Pancreas (tissue), 10 donors: ENCODE data around the gene CCDC190. TPM values are rescaled to one million over a fixed set of nuclear protein-coding genes. Genes with fewer than 3 reads are reported as not detected.

Source experiments
- ATAC-seq, 4 donors: fragments of 200-7000 bp; cut with Tn5 transposase; one replicate each; pipeline versions ENCODE4 v1.8.0 to v1.9.1; 2020; ENCODE audit warnings: mild to moderate bottlenecking in 4 of 4, moderate library complexity in 4 of 4
- DNase-seq, 6 donors: peaks; one replicate each; pipeline ENCODE4 v3.0.0-alpha.2; 2020
- FAIRE-seq: peaks from 2 replicates; lab custom pipeline; 2012; peaks lifted over from hg19 to GRCh38; lab: Jason Lieb, UNC
- H3K27ac ChIP-seq, 4 donors: fragments of 200-600 bp; sonication (generic); 1 replicate in 3 of 4; 2 replicates in 1 of 4; pipeline versions ENCODE4 v1.5.0 to v1.8.0; 2020
- H3K27me3 ChIP-seq, 4 donors: fragments of 200-600 bp; one replicate each; pipeline ENCODE4 v1.8.0; 2021
- H3K36me3 ChIP-seq, 3 donors: fragments of 200-600 bp; sonication (generic) in 1 of 3; one replicate each; pipeline versions ENCODE4 v1.5.0 to v1.8.0; 2020 to 2021
- H3K4me1 ChIP-seq, 3 donors: fragments of 200-600 bp; one replicate each; pipeline ENCODE4 v1.8.0; 2021
- H3K4me3 ChIP-seq, 4 donors: fragments of 200-600 bp; sonication (generic) in 2 of 4; one replicate each; pipeline versions ENCODE4 v1.5.0 to v1.8.0; 2020 to 2021
- H3K9me3 ChIP-seq, 4 donors: fragments of 200-600 bp; one replicate each; pipeline ENCODE4 v1.8.0; 2021
- WGBS, 2 donors: extraction: QIAGEN DNeasy Blood & Tissue Kit; methylation state at CpG; one replicate each; pipeline ENCODE4 v1.1.7; 2013; 5-methylcytosine and 5-hydroxymethylcytosine counted together
- intact Hi-C, 3 donors: fragments of 100-400 bp; cut with DNase I; formaldehyde crosslinking; loops; one replicate each; pipeline versions ENCODE4 v1.11.1 to v1.14.2; 2022
- polyA plus RNA-seq, 2 donors: library from polyadenylated mRNA; stranded (reverse); fragments of 200-250 nt; gene quantifications; one replicate each; pipeline ENCODE4 v1.2.3, GENCODE V29; 2013
- total RNA-seq, 6 donors: library from RNA; stranded (reverse); fragmentation: NEBNext Ultra II Directional in 4 of 6; extraction: Animal tissue kit (Norgen Biotek cat#: 25700) in 4 of 6; gene quantifications; one replicate each; pipeline versions ENCODE4 v1.2.1 to v1.2.4, GENCODE V29; 2021 to 2023
- TF ChIP-seq, protein P1 (sequence below), 4 donors: fragments of 200-600 bp; sonication (generic) in 3 of 4; IDR thresholded peaks; one replicate each; pipeline versions ENCODE4 v1.5.0 to v1.8.0; 2021; ENCODE audit warnings: antibody characterized with exemption in 4 of 4
- donor health status: healthy with polysubstance abuse.
- donor health status: DM: no; HTN: no; CAD: no; lungs with moderate emphysema.
- donor health status: DM: no; HTN: no; CAD: no.
- donor health status: control.
- donor health status: control.
- donor health status: Bipolar disorder and iron deficiency.
- donor health status: DM: yes; HTN: yes; CAD: no.
- donor health status: DM: no; HTN: no; CAD: no.
- donor health status: DM: no; HTN: no; CAD: no.
- donor health status: DM: yes; HTN: yes; CAD: no.

Gene CCDC190, protein sequence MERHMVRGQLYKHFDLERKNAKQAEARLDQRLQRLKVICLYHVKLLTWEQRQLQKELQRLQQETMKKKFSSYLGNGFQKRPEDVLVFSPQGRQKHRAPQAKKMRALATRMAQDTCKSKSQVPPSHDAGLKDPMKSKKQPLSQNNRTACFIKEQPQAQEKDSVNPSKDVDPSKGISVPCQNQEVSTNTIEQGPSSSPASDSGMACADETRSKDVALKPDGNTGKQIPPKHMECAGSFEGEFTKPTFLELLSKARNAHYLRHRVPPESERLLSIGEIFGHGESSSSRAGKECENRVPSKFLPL
- total RNA-seq (not detected), polyA plus RNA-seq (not detected)

DNA sequence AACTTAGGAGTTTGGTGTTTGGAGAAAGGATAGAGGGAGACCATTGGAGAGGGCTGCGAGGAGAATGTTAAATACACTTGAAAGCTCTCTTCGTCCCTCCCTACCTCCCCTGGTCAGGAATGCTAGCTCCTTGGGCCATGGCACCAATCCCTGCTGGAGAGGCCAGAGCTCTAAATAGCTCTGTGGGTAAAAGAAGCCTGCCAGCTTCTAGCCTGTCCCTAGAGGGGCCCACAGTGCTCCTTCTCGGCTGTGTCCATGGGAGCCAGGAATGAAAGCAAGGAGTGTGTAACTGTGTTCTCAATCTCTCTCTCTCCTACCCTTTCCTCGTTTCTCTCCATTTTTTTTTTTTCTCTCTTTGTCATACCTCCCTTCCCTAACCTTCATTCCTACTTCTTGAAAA, at the start of gene CCDC190:
Gene CCDC190 (minus strand): TSS at position 75 of the 400 bp plus-strand sequence. CDS start 1,529 bp downstream, outside the sequence.
- TF ChIP-seq, protein P1, sequence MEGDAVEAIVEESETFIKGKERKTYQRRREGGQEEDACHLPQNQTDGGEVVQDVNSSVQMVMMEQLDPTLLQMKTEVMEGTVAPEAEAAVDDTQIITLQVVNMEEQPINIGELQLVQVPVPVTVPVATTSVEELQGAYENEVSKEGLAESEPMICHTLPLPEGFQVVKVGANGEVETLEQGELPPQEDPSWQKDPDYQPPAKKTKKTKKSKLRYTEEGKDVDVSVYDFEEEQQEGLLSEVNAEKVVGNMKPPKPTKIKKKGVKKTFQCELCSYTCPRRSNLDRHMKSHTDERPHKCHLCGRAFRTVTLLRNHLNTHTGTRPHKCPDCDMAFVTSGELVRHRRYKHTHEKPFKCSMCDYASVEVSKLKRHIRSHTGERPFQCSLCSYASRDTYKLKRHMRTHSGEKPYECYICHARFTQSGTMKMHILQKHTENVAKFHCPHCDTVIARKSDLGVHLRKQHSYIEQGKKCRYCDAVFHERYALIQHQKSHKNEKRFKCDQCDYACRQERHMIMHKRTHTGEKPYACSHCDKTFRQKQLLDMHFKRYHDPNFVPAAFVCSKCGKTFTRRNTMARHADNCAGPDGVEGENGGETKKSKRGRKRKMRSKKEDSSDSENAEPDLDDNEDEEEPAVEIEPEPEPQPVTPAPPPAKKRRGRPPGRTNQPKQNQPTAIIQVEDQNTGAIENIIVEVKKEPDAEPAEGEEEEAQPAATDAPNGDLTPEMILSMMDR (IDR thresholded peaks at IDR 0.05): no peak
- DNase-seq (no peak), FAIRE-seq (no peak), ATAC-seq (peak in 1 of 4 donors; percentile 29)
- Histone ChIP-seq H3K9me3 (no peaks in the 10 kb centered on the region), H3K36me3 (no peaks in the 10 kb centered on the region), H3K27me3 (peaks cover 0 to 4% (median 0%) of the 10 kb centered on the region in 4 donors), H3K27ac (no peak within 1 kb of the TSS), H3K4me3 (no peak within 1 kb of the TSS), H3K4me1 (no peaks in the 10 kb centered on the region)
- 58 to 65% methylated on average over 4 of the region's 4 CpGs for WGBS, 2 donors
- intact Hi-C loops: no loop called here

DNA sequence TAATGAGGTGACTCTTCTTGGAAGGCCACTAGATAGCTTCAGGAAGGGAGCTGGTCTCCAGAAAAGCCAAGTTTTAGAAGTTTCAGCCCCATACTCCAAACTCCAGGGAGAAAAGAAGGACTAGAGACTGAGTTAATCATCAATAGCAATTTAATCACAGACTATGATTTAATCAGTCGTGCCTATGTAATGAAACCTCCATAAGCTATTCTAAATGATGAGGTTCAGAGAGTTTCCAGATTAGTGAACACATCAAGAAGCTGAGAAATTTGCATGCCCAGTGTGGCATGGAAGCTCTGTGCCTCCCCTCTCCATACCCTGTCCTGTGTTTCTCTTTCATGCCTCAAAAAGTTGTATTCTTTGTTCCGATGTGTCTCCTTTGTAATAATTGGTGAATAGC, 49.2 kb upstream of the CCDC190 start:
- no peak for DNase-seq
- no peak overlapping the region for H3K27ac ChIP-seq
- no peak for FAIRE-seq
- no peaks in the 10 kb centered on the region for H3K36me3 ChIP-seq
- no peak overlapping the region for H3K4me3 ChIP-seq
- TF ChIP-seq, protein P1 (IDR thresholded peaks at IDR 0.05): no peak
- 74 to 89% methylated on average over 2 of the region's 2 CpGs for WGBS, 2 donors
- no peaks in the 10 kb centered on the region for H3K4me1 ChIP-seq
- no peaks in the 10 kb centered on the region for H3K9me3 ChIP-seq
- intact Hi-C loops: no loop called here
- ATAC-seq: no peak
- H3K27me3 ChIP-seq: no peaks in the 10 kb centered on the region

DNA sequence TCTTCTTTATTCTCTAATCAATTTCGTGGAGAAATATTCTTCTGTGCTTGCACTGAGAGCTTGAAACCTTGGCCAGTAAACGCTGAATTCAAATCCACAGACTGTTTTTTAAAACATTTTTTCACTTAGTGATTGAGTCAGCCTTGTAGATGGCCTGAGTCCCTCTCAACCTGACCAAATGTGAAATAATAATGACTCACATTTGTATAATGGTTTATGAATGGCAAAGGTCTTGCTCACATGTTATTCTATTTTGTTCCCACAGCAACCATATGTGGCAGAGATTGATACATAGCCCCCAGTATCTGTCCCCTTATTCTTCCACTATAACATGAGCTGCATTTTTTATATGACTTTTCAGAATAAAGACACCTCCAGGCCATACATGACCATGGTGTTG, 47.8 kb upstream of the CCDC190 start:
- Histone ChIP-seq H3K9me3 (no peaks in the 10 kb centered on the region), H3K27me3 (no peaks in the 10 kb centered on the region), H3K27ac (no peak overlapping the region), H3K36me3 (no peaks in the 10 kb centered on the region), H3K4me1 (no peaks in the 10 kb centered on the region), H3K4me3 (no peak overlapping the region)
- intact Hi-C loops: no loop called here
- ATAC-seq (no peak), DNase-seq (no peak), FAIRE-seq (no peak)
- 15 to 35% methylated on average over 2 of the region's 2 CpGs for WGBS, 2 donors
- TF ChIP-seq, protein P1 (IDR thresholded peaks at IDR 0.05): no peak

DNA sequence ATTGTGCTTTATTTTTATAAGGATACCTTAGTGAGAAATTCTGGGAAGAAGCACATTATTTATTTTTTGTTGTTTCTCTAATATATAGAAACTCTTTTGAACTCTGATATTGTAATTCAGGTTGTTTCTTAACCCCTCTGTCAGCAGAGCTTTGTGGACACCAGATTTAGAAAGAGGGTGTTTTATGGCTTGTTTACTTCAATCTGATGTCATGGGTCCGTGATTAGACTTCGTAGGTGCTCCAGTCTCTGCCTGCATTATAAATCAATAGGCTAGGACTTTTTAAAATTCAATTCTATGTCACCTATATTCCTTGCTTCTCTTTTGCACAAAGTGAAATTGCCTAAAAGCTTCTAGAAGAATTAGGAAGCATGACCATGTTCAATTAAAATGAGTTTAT, 47.3 kb upstream of the CCDC190 start:
- intact Hi-C loops: no loop called here
- TF ChIP-seq, protein P1 (IDR thresholded peaks at IDR 0.05): no peak
- no peaks in the 10 kb centered on the region for H3K27me3 ChIP-seq
- ATAC-seq (no peak), FAIRE-seq (no peak), DNase-seq (no peak)
- H3K27ac ChIP-seq: no peak overlapping the region
- no peaks in the 10 kb centered on the region for H3K36me3 ChIP-seq
- no peaks in the 10 kb centered on the region for H3K9me3 ChIP-seq
- H3K4me3 ChIP-seq: no peak overlapping the region
- H3K4me1 ChIP-seq: no peaks in the 10 kb centered on the region
- 24 to 33% methylated on average over 2 of the region's 2 CpGs for WGBS, 2 donors

DNA sequence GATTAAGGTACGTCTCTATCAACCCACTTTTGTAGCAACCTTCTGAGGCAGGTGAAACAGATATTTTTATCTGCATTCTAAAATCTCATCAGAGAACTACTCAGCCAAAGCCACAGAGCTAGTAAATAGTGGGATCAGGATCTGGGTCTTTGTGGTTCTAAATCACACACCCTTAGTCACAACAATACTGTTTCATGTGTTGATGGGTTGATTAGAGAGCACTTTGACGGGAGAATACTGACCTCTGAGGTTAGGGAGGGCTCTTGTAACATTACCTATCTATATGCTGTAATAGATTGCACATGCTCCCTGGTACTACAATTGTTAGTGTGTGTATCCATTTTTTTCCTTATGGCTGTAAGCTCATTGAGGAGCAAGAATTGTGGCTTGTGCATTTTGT, 45.5 kb upstream of the CCDC190 start:
- Histone ChIP-seq H3K36me3 (no peaks in the 10 kb centered on the region), H3K9me3 (no peaks in the 10 kb centered on the region), H3K4me1 (no peaks in the 10 kb centered on the region), H3K27ac (no peak overlapping the region), H3K4me3 (no peak overlapping the region), H3K27me3 (no peaks in the 10 kb centered on the region)
- FAIRE-seq (no peak), ATAC-seq (no peak), DNase-seq (no peak)
- TF ChIP-seq, protein P1 (IDR thresholded peaks at IDR 0.05): no peak
- intact Hi-C loops: no loop called here
- 73 to 78% methylated on average over 2 of the region's 2 CpGs for WGBS, 2 donors
